Liver (tissue), 9 donors: ENCODE data around the gene PDE3A. TPM values are rescaled to one million over a fixed set of nuclear protein-coding genes. Genes with fewer than 3 reads are reported as not detected.

Source experiments
- DNase-seq: peaks from one replicate; pipeline ENCODE4 v3.0.0-alpha.2; 2017; ENCODE audit warnings: low spot score
- H3K27ac ChIP-seq, 2 donors: one replicate each; pipeline ENCODE4 v1.7.0; 2013; ENCODE audit warnings: inconsistent platforms in 2 of 2, low read length in 2 of 2, control low read depth in 1 of 2, low read depth in 1 of 2, mild to moderate bottlenecking in 1 of 2
- H3K27me3 ChIP-seq, 4 donors: one replicate each; pipeline versions ENCODE4 v1.6.1 to v1.7.0; 2013; ENCODE audit warnings: low read length in 3 of 4, inconsistent platforms in 1 of 4, mild to moderate bottlenecking in 1 of 4, moderate library complexity in 1 of 4; ENCODE audit not compliant: control insufficient read depth in 4 of 4, insufficient read depth in 4 of 4
- H3K36me3 ChIP-seq, 4 donors: one replicate each; pipeline versions ENCODE4 v1.6.1 to v1.7.0; 2013; ENCODE audit warnings: low read length in 3 of 4, mild to moderate bottlenecking in 3 of 4, low read depth in 1 of 4, moderate library complexity in 1 of 4; ENCODE audit not compliant: control insufficient read depth in 4 of 4, insufficient read depth in 3 of 4
- H3K4me1 ChIP-seq, 4 donors: one replicate each; pipeline versions ENCODE4 v1.6.1 to v1.7.0; 2013; ENCODE audit warnings: low read length in 3 of 4, mild to moderate bottlenecking in 3 of 4, moderate library complexity in 1 of 4; ENCODE audit not compliant: control insufficient read depth in 4 of 4, insufficient read depth in 4 of 4
- H3K4me3 ChIP-seq, 3 donors: one replicate each; pipeline versions ENCODE4 v1.6.1 to v1.7.0; 2013; ENCODE audit warnings: low read length in 3 of 3, control low read depth in 1 of 3, low read depth in 1 of 3, mild to moderate bottlenecking in 1 of 3
- H3K9ac ChIP-seq, 2 donors: one replicate each; pipeline ENCODE4 v1.7.0; 2013; ENCODE audit warnings: low read length in 2 of 2, mild to moderate bottlenecking in 2 of 2, moderate library complexity in 2 of 2, control low read depth in 1 of 2, low read depth in 1 of 2
- H3K9me3 ChIP-seq, 4 donors: one replicate each; pipeline versions ENCODE4 v1.6.1 to v1.7.0; 2013; ENCODE audit warnings: low read length in 3 of 4; ENCODE audit not compliant: control insufficient read depth in 4 of 4
- CTCF ChIP-seq: fragments of 150-350 bp; IDR thresholded peaks from 2 replicates; pipeline ENCODE4 v1.5.1; 2017; ENCODE audit warnings: improper control_type of control experiment, low read depth, low read length; ENCODE audit not compliant: missing input control
- EGR1 ChIP-seq, 2 donors: IDR thresholded peaks; 2 replicates each; pipeline ENCODE4 v1.6.1; 2016 to 2018; ENCODE audit warnings: antibody characterized with exemption in 2 of 2, low read depth in 2 of 2
- FOXA1 ChIP-seq: IDR thresholded peaks from 2 replicates; pipeline ENCODE4 v1.6.1; 2016; ENCODE audit warnings: antibody characterized with exemption
- GABPA ChIP-seq, 2 donors: IDR thresholded peaks in 1 of 2; conservative IDR thresholded peaks in 1 of 2; 2 replicates each; pipeline ENCODE4 v1.6.1; 2016; ENCODE audit warnings: antibody characterized with exemption in 2 of 2, mild to moderate bottlenecking in 1 of 2, moderate library complexity in 1 of 2
- HNF4A ChIP-seq, 2 donors: conservative IDR thresholded peaks; 2 replicates each; pipeline ENCODE4 v1.6.1; 2016; ENCODE audit warnings: antibody characterized with exemption in 2 of 2, mild to moderate bottlenecking in 2 of 2
- HNF4G ChIP-seq: IDR thresholded peaks from 2 replicates; pipeline ENCODE4 v1.6.1; 2016; ENCODE audit warnings: antibody characterized with exemption
- MAX ChIP-seq: IDR thresholded peaks from 2 replicates; pipeline ENCODE4 v1.6.1; 2016; ENCODE audit warnings: antibody characterized with exemption
- NR2F2 ChIP-seq: IDR thresholded peaks from 2 replicates; pipeline ENCODE4 v1.6.1; 2016; ENCODE audit warnings: antibody characterized with exemption
- RAD21 ChIP-seq, 2 donors: IDR thresholded peaks; 2 replicates each; pipeline ENCODE4 v1.6.1; 2016; ENCODE audit warnings: antibody characterized with exemption in 2 of 2, mild to moderate bottlenecking in 2 of 2
- REST ChIP-seq: IDR thresholded peaks from 2 replicates; pipeline ENCODE4 v1.6.1; 2016; ENCODE audit warnings: antibody characterized with exemption, mild to moderate bottlenecking
- RXRA ChIP-seq, 2 donors: IDR thresholded peaks; 2 replicates each; pipeline ENCODE4 v1.6.1; 2017 to 2018; ENCODE audit warnings: antibody characterized with exemption in 2 of 2, mild to moderate bottlenecking in 1 of 2
- SP1 ChIP-seq: IDR thresholded peaks from 2 replicates; pipeline ENCODE4 v1.6.1; 2018; ENCODE audit warnings: antibody characterized with exemption, mild to moderate bottlenecking
- TAF1 ChIP-seq: conservative IDR thresholded peaks from 2 replicates; pipeline ENCODE4 v1.6.1; 2016; ENCODE audit warnings: antibody characterized with exemption, mild to moderate bottlenecking
- ZBTB33 ChIP-seq: IDR thresholded peaks from 2 replicates; pipeline ENCODE4 v1.6.1; 2016; ENCODE audit warnings: antibody characterized with exemption
- WGBS: extraction: QIAGEN DNeasy Blood & Tissue Kit; methylation state at CpG from one replicate; pipeline ENCODE4 v1.1.7; 2013; 5-methylcytosine and 5-hydroxymethylcytosine counted together
- polyA plus RNA-seq, 2 donors: library from polyadenylated mRNA; stranded (reverse) in 1 of 2; unstranded in 1 of 2; fragments of 200-250 nt in 1 of 2; fragments of >200 nt in 1 of 2; fragmentation: Nextera tagmentation in 1 of 2; extraction: Ambion mirVana in 1 of 2; gene quantifications; one replicate each; pipeline versions ENCODE4 v1.2.1 to v1.2.3, GENCODE V29; 2013 to 2015
- total RNA-seq, 2 donors: library from RNA; depleted of rRNA; stranded (reverse); fragments of >200 nt; gene quantifications; one replicate each; pipeline ENCODE4 v1.2.3, GENCODE V29; 2014
- donor health status: healthy.
- donor health status: healthy.
- donor health status: healthy.
- donor health status: healthy.
- donor health status: healthy.

PDE3A gene
- total and polyA plus RNA-seq, 4 donors, result 0.50 to 3.8 (median 2.2) TPM

- Histone ChIP-seq H3K4me3 (no peak overlapping the region), H3K9me3 (no peaks in the 10 kb centered on the region), H3K36me3 (no peaks in the 10 kb centered on the region), H3K4me1 (peaks cover 0 to 8% (median 2%) of the 10 kb centered on the region in 4 donors), H3K9ac (no peak overlapping the region), H3K27me3 (no peaks in the 10 kb centered on the region), H3K27ac (no peak overlapping the region)
- TF ChIP-seq GABPA (IDR thresholded peaks at IDR 0.05 in 1 of 2, conservative IDR thresholded peaks at IDR 0.05 in 1 of 2) (no peak), REST (no peak), HNF4A (conservative IDR thresholded peaks at IDR 0.05) (no peak), RAD21 (IDR thresholded peaks at IDR 0.05) (no peak), ZBTB33 (no peak), MAX (no peak), NR2F2 (no peak), HNF4G (no peak), EGR1 (IDR thresholded peaks at IDR 0.05; ENCODE audit: low read depth in 2 of 2) (no peak), SP1 (no peak), RXRA (IDR thresholded peaks at IDR 0.05) (no peak), CTCF (no peak), TAF1 (no peak)
- DNase-seq, result no peak
- 90% methylated on average over 1 of the region's 1 CpG for WGBS
Measured at GRCh38 chr12:20631711-20632110, 263.4 kb downstream of the PDE3A start.

DNA sequence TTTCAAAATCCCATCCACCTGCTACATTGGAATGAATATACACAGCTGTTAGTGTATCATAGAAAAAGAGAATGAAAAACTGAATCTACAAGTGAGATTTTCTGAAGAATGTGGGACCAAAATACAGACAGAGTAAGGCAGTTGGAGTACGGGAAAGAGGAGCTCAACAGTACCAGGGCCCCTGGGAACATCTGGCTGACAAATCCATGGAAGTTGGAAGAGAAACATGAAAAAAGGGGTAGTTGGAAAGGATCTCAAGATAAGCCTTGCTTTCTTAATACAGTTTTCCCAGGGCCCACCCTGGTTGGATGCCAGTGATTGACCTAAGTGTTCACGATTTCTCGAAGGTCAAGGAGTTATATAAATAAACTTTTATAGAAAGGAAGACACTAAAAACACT, 272.8 kb downstream of the PDE3A start:
- Histone ChIP-seq H3K4me1 (no peaks in the 10 kb centered on the region), H3K9ac (no peak overlapping the region), H3K36me3 (no peaks in the 10 kb centered on the region), H3K27ac (no peak overlapping the region), H3K4me3 (no peak overlapping the region), H3K27me3 (no peaks in the 10 kb centered on the region), H3K9me3 (no peaks in the 10 kb centered on the region)
- 80% methylated on average over 3 of the region's 3 CpGs for WGBS
- no peak for DNase-seq
- TF ChIP-seq REST, result no peak
- TF ChIP-seq EGR1 (IDR thresholded peaks at IDR 0.05; ENCODE audit: low read depth in 2 of 2), result no peak
- no peak for TF ChIP-seq HNF4A (conservative IDR thresholded peaks at IDR 0.05)
- TF ChIP-seq FOXA1, result no peak
- no peak for TF ChIP-seq CTCF
- TF ChIP-seq GABPA (IDR thresholded peaks at IDR 0.05 in 1 of 2, conservative IDR thresholded peaks at IDR 0.05 in 1 of 2), result no peak
- no peak for TF ChIP-seq NR2F2
- TF ChIP-seq MAX, result no peak
- TF ChIP-seq RXRA (IDR thresholded peaks at IDR 0.05), result no peak
- TF ChIP-seq ZBTB33, result no peak
